Myocyte (in vitro differentiated cells): Measurements from ENCODE around the gene SAMD11. TPM values are rescaled to one million over a fixed set of nuclear protein-coding genes. Genes with fewer than 3 reads are reported as not detected.
A peak's percentile ranks its signal among the peaks of the same experiment; 100 is the strongest.
"Not testable (repeated sequence)": the region's sequence is repeated elsewhere in the genome, so short reads cannot be mapped to it uniquely, and the experiment has no call there.

ENCODE experiments used
- DNase-seq: peaks from one replicate; pipeline ENCODE4 v3.0.0-alpha.2; 2012; ENCODE audit warnings: low read depth
- total RNA-seq: library from RNA; depleted of rRNA; stranded (reverse); fragments of >200 nt; gene quantifications from 2 replicates; pipeline ENCODE4 v1.2.3, GENCODE V29; 2014

The SAMD11 gene
- total RNA-seq, 1 donor from 2014 or later, result 0.86 TPM

DNA sequence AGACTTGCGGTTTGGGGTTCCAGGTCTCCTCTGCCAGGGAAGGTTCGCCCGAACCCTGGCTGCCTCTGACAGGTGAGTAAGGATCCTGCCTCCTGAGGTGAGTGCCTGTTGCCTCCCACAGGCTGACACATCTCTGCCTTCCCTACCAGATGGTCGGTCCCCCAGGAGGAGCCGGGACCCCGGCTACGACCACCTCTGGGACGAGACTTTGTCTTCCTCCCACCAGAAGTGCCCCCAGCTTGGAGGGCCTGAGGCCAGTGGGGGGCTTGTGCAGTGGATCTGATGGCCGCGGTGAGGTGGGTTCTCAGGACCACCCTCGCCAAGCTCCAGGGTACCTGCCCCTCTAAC is 50.5 kb downstream of the SAMD11 start:
- no peak for DNase-seq

DNA sequence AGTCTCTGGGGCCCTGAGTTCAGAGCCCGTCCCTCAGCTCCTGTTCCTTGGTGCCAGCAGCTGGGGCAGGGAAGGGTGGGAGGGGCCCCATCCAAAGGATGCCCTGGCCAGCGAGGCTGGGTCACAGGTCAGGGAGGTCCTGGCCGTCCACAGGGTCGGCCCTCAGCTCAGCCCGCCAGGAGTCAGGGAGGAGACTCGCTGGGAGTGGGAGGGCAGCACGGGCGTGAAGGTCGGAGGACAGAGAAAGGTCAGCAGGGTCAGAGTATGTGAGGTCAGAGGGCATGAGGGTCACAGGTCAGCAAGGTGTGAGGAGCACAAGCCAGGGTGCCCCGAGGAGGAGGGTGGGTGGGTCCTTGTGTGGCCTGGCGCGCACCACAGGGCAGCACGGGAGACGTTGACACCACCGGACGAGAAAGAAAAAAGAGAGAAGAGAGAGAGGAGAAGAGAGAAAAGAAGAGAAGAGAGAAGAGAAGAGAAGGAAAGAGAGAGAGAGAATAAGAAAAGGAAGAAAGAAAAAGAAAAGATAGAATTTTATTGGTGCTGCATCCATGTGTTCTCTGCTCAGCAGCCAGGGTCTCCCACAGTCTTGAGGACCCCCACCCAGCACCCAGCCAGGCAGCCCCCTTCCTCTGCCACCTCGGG is 51.1 kb downstream of the SAMD11 start:
- DNase-seq, result no peak

DNA sequence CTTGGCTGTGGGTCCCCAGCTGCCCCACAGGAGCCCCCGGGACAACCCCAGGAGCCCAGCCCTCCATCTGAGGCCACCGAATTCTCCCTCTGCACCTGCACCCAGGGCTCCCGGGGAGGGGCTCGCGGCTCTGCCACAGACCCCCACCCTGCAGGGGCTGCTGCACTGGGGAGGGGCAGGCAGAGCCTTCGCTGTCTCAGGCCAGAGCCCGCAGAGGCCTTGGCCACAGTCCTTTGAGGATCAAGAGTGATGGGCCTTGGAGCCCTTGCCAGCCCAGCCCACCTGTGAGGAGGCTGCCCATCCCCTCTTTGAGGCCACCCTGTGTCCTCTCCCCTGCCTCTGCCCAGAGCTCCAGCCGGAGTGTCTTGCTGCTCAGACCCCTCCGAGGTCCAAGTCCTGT is 51.6 kb downstream of the SAMD11 start:
- DNase-seq, result no peak

DNA sequence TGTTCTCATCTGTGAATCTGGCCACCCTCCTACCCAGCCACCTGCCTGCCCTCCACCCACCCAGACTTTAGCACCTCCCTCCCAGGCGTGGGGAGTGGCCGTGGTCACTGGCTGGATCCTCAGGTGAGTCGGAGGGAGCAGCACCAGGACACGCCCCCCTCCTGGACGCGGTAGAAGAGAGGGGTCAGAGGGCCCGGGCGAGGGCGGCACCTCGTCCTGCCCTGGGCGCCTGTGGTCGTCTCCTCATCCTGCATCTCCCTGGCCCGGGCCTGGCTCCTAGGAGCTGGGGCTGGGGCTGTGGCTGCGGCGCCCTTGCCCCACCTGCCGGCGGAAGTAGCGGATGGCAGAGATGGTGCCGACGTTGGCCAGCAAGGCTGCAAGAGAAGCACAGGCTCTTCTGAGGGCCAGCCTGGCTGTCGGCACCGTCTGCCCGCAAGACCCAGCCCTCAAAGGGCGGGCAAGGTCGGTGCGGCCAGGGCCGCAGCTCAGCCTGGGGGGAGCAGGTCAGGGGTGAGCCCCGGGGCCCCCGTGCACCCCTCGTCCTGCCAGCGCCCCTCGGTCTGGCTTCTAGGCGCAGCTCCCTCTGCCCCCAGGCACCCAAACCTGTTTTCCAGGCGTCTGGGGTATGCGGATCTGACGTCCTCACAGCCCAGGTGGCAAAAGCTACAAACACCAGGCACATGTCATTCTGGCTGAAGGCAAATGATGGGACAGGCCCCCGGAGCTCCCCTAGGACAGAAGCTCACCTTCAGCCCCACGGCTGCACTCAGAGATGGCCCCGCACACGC is 52.4 kb downstream of the SAMD11 start:
- peak; percentile 41 for DNase-seq

DNA sequence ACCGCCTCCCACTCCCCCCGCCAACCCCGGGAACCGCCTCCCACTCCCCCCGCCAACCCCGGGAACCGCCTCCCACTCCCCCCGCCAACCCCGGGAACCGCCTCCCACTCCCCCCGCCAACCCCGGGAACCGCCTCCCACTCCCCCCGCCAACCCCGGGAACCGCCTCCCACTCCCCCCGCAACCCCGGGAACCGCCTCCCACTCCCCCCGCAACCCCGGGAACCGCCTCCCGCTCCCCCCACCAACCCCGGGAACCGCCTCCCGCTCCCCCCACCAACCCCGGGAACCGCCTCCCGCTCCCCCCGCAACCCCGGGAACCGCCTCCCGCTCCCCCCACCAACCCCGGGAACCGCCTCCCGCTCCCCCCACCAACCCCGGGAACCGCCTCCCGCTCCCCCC is 53.1 kb downstream of the SAMD11 start:
- DNase-seq, result not testable (repeated sequence)

DNA sequence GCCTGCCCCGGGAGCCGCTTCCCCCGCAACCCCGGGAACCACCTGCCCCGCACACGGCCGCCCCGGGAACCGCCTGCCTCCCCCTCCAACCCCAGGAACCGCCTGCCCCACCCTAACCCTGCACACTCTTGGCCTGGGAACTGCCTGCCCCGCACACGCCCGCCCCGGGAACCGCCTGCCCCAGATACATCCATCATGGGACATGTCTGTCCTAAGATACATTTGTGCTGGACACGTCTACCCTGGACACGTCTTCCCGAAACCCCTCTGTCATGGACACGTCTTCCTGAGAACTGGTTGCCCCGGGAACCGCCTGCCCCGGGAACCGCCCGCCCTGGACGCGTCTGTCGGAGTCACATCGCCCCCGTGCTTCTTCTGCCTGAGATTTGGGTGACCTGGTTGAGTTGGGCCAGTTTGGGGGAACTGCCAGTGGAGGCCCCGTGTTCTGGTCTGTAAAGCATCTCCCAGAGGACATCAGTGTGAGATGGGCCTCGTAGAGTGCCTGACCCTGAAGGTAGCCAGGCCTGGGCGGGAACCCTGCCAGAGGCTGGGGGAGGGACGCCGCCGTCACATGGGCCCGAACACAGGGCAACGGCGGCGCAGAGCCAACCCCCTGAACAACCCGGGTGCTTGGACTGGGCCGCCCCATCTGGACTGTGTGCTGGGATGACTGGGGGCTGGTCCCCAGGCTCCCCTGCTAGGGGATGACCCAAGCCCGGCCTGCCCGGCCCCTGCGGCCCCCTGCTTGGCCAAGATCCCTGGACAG is 54.5 kb downstream of the SAMD11 start:
- no peak for DNase-seq

DNA sequence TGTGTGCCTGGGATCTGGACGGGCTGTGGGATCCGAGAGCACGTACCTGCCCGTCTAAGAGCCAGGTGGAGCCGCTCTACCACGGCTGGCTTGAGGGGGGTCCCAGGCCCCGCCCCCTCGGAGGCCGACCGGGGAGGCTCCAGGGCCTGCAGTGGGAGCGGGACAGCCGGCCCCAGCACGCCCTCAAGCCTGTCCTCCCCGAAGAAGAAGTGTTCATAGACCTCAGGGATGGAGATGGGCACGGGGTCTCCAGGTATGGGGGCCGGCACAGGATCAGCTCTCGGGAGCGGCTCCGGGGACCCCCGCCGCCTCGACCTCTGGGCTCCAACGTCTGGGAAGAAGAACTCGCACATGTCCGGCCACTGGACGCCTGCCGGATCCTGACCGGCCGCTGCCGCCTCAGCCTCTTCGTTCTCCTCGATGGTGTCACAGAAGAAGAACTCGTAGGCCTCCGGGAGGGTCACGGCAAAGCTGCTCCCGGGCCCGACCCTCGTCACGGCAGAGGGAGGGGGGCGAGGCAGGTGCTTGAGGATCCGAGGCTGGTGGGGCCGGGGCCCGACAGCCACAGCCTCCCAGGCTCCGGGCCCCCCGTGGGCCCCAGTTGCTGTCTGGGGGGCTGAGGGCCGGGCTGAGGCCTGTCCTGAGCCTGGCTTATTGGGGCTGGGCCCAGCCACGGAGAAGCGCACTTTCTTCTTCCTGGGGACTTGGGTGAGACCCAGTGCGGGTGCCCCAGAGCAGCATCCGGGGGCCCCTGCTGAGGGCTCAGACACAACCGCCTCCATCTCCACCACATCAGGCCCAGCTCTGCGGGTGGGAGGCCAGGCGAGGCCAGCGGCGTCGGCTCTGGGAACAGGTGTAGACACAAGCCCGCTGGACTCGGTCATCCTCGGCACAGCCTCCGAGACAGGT is 55.4 kb downstream of the SAMD11 start:
- DNase-seq, result no peak

DNA sequence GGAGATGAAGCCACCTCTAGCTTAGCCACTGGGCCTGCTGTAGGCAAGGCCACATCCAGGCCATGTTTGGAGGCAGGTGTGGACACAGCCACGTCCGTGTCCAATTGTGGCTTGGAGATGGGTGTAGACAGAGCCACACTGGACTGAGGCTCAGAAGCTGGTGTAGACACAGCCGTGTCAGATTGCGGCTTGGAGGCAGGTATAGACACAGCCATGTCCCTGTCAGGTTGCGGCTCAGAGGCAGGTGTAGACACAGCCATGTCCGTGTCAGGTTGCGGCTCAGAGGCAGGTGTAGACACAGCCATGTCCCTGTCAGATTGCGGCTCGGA is 56.0 kb downstream of the SAMD11 start:
- DNase-seq, result no peak

DNA sequence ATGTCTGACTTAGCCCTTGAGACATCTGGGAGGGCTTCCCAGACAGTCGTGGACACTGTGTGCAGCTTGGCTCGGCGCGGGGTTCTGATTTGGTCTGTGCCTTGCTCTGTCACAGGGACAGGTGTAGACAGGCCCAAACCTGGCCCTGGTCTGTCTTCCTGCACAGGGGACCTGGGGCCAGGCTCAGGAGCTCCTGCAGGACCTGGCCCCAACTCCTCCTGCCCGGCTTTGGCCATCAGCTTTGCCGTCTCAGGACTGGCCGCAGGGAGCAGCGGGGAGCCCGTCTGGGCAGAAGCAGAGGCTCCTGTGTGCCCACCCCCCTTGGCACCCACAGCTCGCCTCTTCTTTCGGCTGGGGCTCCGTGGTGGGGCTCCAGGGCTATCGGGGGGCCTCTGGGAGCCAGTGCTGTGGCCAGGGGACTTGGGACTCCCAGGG is 56.4 kb downstream of the SAMD11 start:
- DNase-seq, result no peak

DNA sequence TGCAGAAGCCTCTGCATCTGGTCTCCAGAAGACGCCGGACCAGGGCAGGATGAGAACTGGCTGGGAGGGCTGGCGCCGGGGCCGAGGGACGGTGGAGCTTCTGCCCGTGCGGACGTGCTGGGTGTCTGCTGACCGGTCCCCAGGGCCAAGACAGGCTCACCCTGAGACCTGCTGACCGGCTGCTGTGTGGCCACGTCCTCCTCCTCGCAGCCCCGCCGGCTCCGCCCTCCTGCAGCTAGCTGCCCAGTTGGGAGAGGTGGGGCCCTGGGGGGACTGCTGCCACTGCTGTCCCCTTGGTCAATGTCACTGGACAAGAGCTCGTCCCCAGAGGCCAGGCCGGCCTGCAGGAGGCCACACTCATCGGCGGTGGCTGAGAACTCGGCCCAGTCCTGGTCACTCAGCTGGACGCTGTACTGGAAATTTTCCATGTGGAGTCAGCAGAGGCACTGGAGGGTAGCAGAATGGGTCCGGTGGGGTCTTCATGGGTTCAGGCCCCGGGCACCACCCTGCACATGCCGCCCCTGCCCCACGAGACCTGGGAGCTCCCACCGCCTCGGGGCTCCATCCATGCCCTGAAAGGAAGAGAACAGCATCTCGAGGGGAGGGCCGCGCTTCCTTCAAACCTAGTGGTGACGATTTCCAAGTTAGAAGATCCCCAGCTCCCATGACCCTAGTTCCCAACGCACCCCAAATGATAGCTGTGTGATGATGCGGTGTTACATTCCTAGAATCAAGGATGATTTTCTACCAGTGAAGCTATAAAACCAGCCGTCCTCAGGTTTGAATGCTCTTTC is 57.1 kb downstream of the SAMD11 start:
- no peak for DNase-seq

DNA sequence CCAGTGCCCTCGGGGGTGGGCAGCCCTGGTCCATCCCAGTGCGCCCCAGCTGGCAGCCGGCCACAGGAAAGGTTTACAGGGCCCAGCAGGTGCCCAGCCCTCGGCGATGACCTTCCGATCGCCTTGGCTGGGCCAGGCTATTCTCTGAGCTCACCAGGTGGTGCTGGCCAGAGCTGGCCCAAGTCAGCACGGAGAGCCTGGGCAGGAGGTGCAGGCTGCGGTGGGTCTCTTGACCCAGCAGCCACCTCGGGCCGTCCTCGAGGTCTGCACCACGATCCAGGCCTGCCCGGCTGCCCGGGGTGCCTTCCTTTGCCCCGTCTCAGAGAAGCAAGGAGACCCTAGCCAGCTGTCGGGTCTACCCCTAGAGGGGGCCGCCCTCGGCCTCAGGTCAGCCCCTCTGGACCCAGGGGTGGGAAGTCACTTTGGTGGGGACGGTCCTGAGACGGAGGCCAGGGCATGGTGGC is 57.8 kb downstream of the SAMD11 start:
- DNase-seq, result no peak

DNA sequence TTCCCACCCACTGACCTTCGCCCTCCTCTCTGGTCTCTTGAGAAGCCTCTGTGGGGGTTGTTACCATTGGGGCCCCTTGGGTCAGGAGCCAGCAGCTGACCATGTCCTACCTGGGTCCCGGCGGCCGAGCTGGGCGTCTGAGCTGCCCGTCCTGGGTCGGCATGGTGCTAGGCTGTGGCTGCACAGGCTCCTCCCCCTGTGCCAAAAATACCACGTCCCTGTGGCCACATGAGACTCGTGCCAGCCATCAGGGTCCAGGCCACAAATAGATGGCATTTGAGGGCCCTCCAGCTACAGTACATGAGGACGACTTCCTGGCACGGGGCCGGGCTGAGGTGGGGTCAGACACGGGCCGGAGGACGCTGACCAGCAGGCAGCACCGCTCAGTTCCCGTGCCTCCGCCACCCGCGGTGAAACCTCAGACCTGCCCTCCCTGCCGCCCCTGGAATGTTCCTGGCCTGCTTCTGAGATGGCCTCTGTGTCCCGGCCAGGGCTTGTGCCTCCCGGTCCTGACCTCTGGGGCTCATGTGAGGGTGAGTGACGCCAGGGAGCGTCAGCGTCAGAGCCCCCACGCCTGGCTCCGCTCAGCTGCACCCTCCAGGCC is 58.3 kb downstream of the SAMD11 start, which contains the start of gene PERM1:
PERM1 (minus strand) TSS at position 139 of the 604 bp plus-strand sequence. CDS start 1,064 bp downstream, outside the sequence.
- peak; percentile 68 for DNase-seq

DNA sequence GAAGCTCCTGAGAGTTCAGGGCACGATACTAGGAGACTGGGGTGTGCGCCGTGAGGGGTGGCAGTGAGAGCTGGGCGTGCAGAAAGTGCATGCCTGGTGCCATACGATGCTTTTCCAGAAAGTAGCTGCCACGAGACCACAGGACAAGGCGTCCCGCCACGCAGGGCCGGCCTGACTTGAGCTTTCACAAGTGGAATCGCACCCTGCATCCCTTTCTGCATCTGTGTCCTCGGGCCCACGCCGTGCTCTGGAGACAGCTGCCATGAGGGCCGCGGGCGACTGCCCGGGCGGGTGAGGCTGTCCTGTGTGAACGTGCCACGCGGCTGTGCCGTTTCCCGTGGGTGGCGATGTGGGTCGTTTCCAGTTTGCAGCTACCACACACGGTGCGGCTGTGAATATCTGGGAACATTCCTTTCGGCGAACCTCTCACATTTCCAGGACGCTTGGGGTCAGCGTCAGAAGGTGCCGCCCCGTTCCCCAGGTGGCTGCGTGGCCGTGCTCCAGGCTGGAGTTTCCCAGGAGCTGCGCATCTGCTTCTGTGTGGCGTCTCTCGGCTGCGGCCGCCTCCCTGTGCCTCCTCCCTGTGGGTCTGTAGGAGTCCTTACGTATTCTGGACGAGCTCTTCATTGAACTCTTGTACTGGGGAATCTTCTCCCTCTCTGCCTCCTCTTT is 59.2 kb downstream of the SAMD11 start:
- DNase-seq, result no peak

DNA sequence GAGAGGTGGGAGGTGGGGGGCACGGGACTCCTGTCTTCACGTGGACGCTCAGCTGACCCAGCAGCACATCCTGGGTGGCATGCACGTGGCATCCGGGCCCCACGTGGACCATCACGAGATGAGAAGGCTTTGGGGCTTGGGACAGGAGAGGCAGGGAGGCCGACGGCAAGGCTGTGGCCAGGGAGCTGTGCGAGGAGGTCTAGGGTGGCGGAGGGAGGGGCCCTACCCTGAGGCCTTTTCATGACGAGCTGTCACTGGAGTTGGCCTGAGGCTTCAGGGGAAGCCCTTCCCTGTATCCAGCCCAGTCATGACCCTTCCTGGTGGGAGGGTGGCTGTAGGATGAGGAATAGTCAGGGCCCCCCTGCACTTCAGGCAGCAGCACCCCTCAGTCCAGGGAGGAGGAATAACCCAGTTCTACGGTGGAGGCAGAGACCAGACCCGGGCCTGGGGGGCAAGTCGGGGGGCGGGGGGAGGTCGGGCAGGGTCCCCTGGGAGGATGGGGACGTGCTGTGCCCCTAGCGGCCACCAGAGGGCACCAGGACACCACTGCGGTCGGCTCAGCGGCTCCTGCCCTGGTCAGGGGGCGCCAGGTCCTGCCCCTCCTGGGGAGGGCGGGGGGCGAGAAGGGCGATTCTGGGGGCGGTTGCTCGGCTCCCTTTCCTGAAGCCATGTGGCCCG is 60.2 kb downstream of the SAMD11 start:
- peak; percentile 29 for DNase-seq

DNA sequence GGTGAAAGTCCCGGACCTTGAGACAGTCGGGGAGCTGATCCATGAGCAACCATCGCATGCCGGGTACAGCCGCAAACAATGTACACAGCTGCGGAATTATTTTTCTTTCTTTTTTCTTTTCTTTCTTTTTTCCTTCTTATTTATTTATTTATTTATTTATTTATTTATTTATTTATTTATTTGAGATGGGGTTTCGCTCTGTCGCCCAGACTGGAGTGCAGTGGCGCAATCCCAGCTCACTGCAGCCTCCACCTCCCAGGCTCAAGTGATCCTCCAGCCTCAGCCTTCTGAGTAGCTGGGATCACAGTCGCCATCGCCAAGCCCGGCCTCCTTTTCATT is 60.7 kb downstream of the SAMD11 start:
- DNase-seq, result no peak

DNA sequence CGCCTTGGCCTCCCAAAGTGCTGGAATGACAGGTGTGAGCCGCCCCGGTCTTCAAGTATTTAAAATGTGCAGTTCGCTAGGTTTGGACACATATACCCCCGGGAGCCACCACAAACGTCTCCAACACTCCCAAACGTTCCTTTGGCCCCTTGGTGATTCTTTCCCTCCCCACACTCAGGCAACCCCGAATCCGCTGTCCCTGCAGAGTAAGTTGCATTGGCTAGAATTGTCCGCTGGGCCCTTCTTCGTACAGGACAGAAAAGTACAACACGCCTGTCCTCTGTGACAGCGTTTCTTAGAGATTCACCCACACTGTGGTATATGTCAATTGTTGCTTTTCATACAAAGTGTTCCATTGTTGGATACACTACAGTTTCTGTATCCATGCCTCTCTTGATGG is 61.4 kb downstream of the SAMD11 start:
- no peak for DNase-seq

DNA sequence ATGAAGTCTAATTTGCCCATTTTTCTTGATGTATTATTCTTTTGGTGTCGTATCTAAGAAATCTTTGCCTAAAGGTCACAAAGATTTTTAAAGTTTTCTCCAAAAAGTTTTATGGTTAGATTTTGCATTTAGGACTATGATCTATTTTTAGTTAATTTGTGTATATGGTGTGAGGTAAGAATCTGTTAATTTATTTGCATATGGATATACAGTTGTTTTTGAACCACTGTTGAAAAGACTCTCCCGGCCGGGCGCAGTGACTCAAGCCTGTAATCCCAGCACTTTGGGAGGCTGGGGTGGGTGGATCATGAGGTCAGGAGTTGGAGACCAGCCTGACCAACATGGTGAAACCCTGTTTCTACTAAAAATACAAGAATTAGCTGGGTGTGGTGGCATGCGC is 64.3 kb downstream of the SAMD11 start:
- not testable (repeated sequence) for DNase-seq

DNA sequence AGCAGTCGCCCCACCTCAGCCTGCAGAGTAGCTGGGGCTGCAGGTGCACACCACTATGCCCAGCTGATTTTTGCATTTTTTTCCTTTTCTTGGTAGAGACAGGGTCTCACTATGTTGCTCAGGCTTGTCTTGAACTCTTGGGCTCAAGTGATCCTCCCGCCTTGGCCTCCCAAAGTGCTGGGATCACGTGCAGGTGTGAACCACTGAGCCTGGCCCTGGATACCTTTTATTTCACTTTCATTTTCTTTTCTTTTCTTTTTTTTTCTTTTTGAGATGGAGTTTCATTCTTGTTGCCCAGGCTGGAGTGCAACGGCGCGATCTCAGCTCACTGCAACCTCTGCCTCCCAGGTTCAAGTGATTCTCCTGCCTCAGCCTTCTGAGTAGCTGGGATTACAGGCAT is 67.6 kb downstream of the SAMD11 start:
- DNase-seq, result not testable (repeated sequence)

DNA sequence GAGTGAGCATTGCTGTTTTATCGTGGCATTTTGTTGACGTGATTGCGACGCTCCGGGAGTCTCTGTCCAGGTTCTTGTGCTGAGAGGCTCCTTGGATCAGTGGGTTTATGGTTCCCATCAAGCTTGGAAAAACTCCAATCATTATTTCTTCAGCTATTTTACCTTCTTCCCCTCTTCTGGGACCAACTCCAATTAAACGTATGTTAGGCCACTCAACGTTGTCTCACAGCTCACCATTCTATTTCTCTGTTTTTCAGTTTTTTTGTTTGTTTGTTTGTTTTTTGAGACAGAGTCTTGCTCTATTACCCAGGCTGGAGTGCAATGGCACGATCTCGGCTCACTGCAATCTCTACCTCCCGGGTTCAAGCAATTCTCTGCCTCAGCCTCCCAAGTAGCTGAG is 68.2 kb downstream of the SAMD11 start:
- DNase-seq, result no peak
